ENCODE measurements around the gene UBA1.

DNA sequence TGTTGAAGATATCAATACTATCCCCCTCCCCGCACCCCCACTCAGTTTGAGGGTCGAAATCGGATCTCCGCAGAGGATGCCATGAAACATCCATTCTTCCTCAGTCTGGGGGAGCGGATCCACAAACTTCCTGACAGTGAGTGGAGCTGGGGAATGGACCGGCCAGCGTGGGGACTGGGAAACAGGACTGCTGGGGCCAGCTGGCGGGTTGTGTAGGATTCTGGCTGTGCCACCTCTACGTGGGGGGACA lies 33.6 kb downstream of the UBA1 start:
- TF ChIP-seq, protein P1, sequence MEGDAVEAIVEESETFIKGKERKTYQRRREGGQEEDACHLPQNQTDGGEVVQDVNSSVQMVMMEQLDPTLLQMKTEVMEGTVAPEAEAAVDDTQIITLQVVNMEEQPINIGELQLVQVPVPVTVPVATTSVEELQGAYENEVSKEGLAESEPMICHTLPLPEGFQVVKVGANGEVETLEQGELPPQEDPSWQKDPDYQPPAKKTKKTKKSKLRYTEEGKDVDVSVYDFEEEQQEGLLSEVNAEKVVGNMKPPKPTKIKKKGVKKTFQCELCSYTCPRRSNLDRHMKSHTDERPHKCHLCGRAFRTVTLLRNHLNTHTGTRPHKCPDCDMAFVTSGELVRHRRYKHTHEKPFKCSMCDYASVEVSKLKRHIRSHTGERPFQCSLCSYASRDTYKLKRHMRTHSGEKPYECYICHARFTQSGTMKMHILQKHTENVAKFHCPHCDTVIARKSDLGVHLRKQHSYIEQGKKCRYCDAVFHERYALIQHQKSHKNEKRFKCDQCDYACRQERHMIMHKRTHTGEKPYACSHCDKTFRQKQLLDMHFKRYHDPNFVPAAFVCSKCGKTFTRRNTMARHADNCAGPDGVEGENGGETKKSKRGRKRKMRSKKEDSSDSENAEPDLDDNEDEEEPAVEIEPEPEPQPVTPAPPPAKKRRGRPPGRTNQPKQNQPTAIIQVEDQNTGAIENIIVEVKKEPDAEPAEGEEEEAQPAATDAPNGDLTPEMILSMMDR (optimal IDR thresholded peaks at IDR 0.05 in 1 of 3, IDR thresholded peaks at IDR 0.05 in 1 of 3, conservative IDR thresholded peaks at IDR 0.05 in 1 of 3; ENCODE audit: extremely low read depth in 1 of 3, insufficient read depth in 2 of 3, low read length in 3 of 3) = no peak
- no peak for TF ChIP-seq EZH2 (IDR thresholded peaks at IDR 0.05; ENCODE audit: low read length)
